ENCODE results near the gene VWA3B.

DNA sequence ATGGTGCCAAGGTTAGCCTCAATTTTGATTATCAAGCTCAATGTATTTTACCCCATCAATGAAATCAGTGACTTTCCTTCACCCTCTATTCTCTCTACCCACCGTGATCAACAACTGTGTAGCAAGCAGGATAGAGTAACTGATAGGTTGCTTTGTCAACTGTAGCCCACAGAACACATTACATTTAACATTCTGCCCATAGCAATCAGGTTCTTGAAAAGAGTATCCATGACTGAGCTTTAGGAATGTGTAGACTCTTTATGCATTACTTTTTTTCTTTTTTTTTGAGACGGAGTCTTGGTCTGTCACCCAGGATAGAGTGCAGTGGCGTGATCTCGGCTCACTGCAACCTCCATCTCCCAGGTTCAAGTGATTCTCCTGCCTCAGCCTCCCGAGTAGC lies 19.8 kb upstream of the VWA3B start:
- TF ChIP-seq, protein P1, sequence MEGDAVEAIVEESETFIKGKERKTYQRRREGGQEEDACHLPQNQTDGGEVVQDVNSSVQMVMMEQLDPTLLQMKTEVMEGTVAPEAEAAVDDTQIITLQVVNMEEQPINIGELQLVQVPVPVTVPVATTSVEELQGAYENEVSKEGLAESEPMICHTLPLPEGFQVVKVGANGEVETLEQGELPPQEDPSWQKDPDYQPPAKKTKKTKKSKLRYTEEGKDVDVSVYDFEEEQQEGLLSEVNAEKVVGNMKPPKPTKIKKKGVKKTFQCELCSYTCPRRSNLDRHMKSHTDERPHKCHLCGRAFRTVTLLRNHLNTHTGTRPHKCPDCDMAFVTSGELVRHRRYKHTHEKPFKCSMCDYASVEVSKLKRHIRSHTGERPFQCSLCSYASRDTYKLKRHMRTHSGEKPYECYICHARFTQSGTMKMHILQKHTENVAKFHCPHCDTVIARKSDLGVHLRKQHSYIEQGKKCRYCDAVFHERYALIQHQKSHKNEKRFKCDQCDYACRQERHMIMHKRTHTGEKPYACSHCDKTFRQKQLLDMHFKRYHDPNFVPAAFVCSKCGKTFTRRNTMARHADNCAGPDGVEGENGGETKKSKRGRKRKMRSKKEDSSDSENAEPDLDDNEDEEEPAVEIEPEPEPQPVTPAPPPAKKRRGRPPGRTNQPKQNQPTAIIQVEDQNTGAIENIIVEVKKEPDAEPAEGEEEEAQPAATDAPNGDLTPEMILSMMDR (IDR thresholded peaks at IDR 0.05), result no peak
- no peak for TF ChIP-seq POLR2A (IDR thresholded peaks at IDR 0.05)
